ENCODE results near the gene TRAF6.

Gene TRAF6

DNA sequence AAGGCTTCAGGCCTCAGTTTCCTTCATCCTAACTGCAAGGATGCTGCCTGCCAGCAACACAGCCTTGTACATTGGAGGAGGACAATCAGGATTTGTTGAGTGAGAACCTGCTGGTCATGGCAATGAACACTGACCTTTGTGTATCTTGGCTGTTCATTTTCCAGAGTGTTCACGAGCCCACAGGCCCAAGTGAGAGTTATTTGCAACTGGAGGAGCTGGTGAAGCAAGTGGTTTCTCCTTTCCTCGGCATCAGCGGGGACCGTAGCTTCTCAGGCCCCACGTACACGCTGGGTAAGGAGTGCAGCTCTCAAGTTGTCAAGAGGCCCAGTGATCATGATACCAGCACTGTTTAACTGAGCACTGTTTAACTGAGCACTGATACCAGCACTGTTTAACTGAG, 59.0 kb downstream of the TRAF6 start:
- DNase-seq (ENCODE audit: low spot score in 2 of 2), result no peak
- Histone ChIP-seq H3K4me1 (peaks cover 6% of the 10 kb centered on the region), H3K27me3 (ENCODE audit: low read depth) (no peaks in the 10 kb centered on the region), H3K4me3 (no peak overlapping the region), H3K9me3 (no peaks in the 10 kb centered on the region), H3K36me3 (replicated peaks) (no peaks in the 10 kb centered on the region)
- in situ Hi-C loops (cut with MboI; ENCODE audit: low sequenced_read_pairs), result loop anchor here (25.0 kb wide), 1 partner anchor 839 kb away; the partner anchor contains the start of gene FJX1

DNA sequence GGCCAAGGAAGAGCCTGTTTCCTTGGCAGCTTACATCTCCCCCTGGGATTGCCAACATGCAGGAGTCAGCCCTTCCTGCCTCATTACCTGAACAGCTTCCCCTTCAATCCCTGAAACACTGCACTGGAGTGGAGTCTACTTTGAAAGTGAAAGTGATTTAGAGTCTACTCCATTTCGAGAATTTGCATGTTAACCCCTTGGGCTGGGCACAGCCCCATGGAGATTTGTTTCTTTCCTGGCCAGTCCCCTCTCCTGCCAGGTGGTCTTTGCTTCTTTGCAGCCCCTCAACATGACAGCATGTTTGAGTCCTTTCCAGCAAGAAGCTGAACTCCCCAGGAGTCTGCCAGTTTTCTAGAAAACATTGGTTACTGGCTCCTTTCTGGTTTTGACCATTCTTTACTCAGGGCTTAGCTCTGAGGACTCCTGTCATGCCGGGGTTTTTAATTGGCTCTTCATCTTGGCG, 59.9 kb downstream of the TRAF6 start:
- peaks cover 4% of the 10 kb centered on the region for H3K4me1 ChIP-seq
- no peaks in the 10 kb centered on the region for H3K36me3 ChIP-seq (replicated peaks)
- in situ Hi-C loops (cut with MboI; ENCODE audit: low sequenced_read_pairs), result loop anchor here (25.0 kb wide), 1 partner anchor 838 kb away; the partner anchor contains the start of gene FJX1

GRCh38 chr11:36449561-36450096, 60.4 kb downstream of the TRAF6 start:
- DNase-seq (ENCODE audit: low spot score in 2 of 2), result no peak
- Histone ChIP-seq H3K9me3 (no peaks in the 10 kb centered on the region), H3K36me3 (replicated peaks) (no peaks in the 10 kb centered on the region), H3K4me1 (no peaks in the 10 kb centered on the region), H3K4me3 (no peak overlapping the region), H3K27me3 (ENCODE audit: low read depth) (no peaks in the 10 kb centered on the region)
- in situ Hi-C loops (cut with MboI; ENCODE audit: low sequenced_read_pairs), result loop anchor here (25.0 kb wide), 1 partner anchor 837 kb away; the partner anchor contains the start of gene FJX1

More for the DNA sequence above, 59.9 kb downstream of the TRAF6 start:
- H3K9me3 ChIP-seq, result no peaks in the 10 kb centered on the region
- H3K4me3 ChIP-seq, result no peak overlapping the region
- no peaks in the 10 kb centered on the region for H3K27me3 ChIP-seq (ENCODE audit: low read depth)
- DNase-seq (ENCODE audit: low spot score in 2 of 2), result no peak

GRCh38 chr11:36447947-36448346, 62.1 kb downstream of the TRAF6 start:
- no peak overlapping the region for H3K4me3 ChIP-seq
- no peak for DNase-seq (ENCODE audit: low spot score in 2 of 2)
- no peaks in the 10 kb centered on the region for H3K9me3 ChIP-seq
- H3K27me3 ChIP-seq (ENCODE audit: low read depth), result no peaks in the 10 kb centered on the region
- H3K36me3 ChIP-seq (replicated peaks), result no peaks in the 10 kb centered on the region
- H3K4me1 ChIP-seq, result no peaks in the 10 kb centered on the region
- in situ Hi-C loops (cut with MboI; ENCODE audit: low sequenced_read_pairs), result no loop called here

GRCh38 chr11:36447514-36447913, 62.6 kb downstream of the TRAF6 start:
- H3K4me1 ChIP-seq, result no peaks in the 10 kb centered on the region
- H3K36me3 ChIP-seq (replicated peaks), result no peaks in the 10 kb centered on the region
- in situ Hi-C loops (cut with MboI; ENCODE audit: low sequenced_read_pairs), result no loop called here
- DNase-seq (ENCODE audit: low spot score in 2 of 2), result no peak
- no peak overlapping the region for H3K4me3 ChIP-seq
- no peaks in the 10 kb centered on the region for H3K9me3 ChIP-seq
- H3K27me3 ChIP-seq (ENCODE audit: low read depth), result no peaks in the 10 kb centered on the region

DNA sequence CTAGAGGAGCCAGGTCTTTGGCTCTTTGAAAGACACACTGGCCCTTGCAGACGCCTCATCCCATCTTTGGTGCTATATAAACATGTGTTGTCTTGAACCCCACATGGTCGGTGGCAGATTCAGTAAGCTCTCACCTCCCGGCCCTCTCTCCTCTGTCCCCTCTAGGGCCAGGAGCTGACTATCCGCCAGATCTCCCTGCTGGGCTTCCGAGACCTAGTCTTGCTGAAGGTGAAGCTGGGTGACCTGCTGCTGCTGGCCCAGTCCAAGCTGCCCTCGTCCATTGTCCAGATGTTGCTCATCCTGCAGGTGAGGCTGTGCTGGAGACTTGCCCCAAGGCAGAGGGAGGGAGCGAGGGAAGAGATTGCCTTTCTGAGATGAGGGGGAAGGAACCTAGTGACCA, 63.9 kb downstream of the TRAF6 start:
- in situ Hi-C loops (cut with MboI; ENCODE audit: low sequenced_read_pairs), result no loop called here

GRCh38 chr11:36443661-36444060, 66.4 kb downstream of the TRAF6 start:
- no peaks in the 10 kb centered on the region for H3K4me1 ChIP-seq
- no peak overlapping the region for H3K4me3 ChIP-seq
- H3K27me3 ChIP-seq (ENCODE audit: low read depth), result no peaks in the 10 kb centered on the region
- in situ Hi-C loops (cut with MboI; ENCODE audit: low sequenced_read_pairs), result no loop called here
- no peaks in the 10 kb centered on the region for H3K36me3 ChIP-seq (replicated peaks)
- H3K9me3 ChIP-seq, result no peaks in the 10 kb centered on the region
- no peak for DNase-seq (ENCODE audit: low spot score in 2 of 2)

More for the DNA sequence above, 63.9 kb downstream of the TRAF6 start:
- Histone ChIP-seq H3K4me1 (no peaks in the 10 kb centered on the region), H3K27me3 (ENCODE audit: low read depth) (no peaks in the 10 kb centered on the region), H3K9me3 (no peaks in the 10 kb centered on the region), H3K4me3 (no peak overlapping the region), H3K36me3 (replicated peaks) (no peaks in the 10 kb centered on the region)
- DNase-seq (ENCODE audit: low spot score in 2 of 2), result no peak

- no peak for DNase-seq (ENCODE audit: low spot score in 2 of 2)
- Histone ChIP-seq H3K9me3 (no peaks in the 10 kb centered on the region), H3K4me1 (no peaks in the 10 kb centered on the region), H3K36me3 (replicated peaks) (no peaks in the 10 kb centered on the region), H3K4me3 (no peak overlapping the region), H3K27me3 (ENCODE audit: low read depth) (no peaks in the 10 kb centered on the region)
- in situ Hi-C loops (cut with MboI; ENCODE audit: low sequenced_read_pairs), result no loop called here
Measured at GRCh38 chr11:36441610-36442208, 68.4 kb downstream of the TRAF6 start.

DNA sequence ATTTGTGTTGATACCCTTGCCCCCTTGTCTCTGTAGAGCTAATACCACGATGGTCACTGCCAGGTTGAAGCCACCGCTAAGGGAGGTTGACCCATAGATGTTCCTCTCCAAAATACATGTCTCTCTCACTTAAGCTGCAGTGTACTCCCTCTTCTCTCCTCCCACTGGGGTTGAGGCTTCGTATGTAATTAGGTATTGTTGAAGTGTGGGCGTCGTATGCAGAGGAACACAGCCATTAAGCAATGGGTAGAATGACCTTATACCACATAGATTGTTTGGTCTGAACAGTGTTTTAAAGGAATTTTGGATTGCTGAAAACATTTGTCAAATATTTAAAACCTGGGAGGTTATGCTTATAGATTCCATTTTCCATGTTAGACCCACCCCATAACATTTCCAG, 71.9 kb downstream of the TRAF6 start:
- Histone ChIP-seq H3K27me3 (ENCODE audit: low read depth) (no peaks in the 10 kb centered on the region), H3K4me1 (no peaks in the 10 kb centered on the region), H3K36me3 (replicated peaks) (no peaks in the 10 kb centered on the region), H3K9me3 (no peaks in the 10 kb centered on the region), H3K4me3 (no peak overlapping the region)
- DNase-seq (ENCODE audit: low spot score in 2 of 2), result no peak
- in situ Hi-C loops (cut with MboI; ENCODE audit: low sequenced_read_pairs), result no loop called here

GRCh38 chr11:36437413-36437812, 72.7 kb downstream of the TRAF6 start:
- Histone ChIP-seq H3K4me3 (no peak overlapping the region), H3K9me3 (no peaks in the 10 kb centered on the region), H3K36me3 (replicated peaks) (no peaks in the 10 kb centered on the region), H3K4me1 (no peaks in the 10 kb centered on the region), H3K27me3 (ENCODE audit: low read depth) (no peaks in the 10 kb centered on the region)
- no peak for DNase-seq (ENCODE audit: low spot score in 2 of 2)
- in situ Hi-C loops (cut with MboI; ENCODE audit: low sequenced_read_pairs), result no loop called here
